ENCODE results near the gene CENPL.
"Not testable (repeated sequence)": the region's sequence is repeated elsewhere in the genome, so short reads cannot be mapped to it uniquely, and the experiment has no call there.

The CENPL gene

DNA sequence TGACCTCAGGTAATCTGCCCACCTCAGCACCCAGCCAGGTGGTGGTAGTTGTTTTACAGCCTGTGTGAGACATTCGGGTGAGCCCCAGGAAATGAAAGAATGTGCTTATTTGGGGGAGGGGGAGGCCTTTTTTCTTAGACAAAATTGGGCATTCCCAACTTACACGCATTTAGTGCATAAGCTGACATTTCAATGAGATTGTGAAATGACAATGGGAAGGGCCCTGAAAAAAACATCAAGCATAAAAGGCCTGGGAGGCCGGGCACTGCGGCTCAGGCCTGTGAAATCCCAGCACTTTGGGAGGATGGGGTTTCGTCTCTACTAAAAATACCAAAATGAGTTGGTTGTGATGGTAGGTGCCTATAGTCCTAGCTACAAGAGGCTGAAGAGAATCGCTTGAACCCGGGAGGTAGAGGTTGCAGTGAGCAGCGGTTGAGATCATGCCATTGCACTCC lies 38.1 kb upstream of the CENPL start:
- TF ChIP-seq, protein P1, sequence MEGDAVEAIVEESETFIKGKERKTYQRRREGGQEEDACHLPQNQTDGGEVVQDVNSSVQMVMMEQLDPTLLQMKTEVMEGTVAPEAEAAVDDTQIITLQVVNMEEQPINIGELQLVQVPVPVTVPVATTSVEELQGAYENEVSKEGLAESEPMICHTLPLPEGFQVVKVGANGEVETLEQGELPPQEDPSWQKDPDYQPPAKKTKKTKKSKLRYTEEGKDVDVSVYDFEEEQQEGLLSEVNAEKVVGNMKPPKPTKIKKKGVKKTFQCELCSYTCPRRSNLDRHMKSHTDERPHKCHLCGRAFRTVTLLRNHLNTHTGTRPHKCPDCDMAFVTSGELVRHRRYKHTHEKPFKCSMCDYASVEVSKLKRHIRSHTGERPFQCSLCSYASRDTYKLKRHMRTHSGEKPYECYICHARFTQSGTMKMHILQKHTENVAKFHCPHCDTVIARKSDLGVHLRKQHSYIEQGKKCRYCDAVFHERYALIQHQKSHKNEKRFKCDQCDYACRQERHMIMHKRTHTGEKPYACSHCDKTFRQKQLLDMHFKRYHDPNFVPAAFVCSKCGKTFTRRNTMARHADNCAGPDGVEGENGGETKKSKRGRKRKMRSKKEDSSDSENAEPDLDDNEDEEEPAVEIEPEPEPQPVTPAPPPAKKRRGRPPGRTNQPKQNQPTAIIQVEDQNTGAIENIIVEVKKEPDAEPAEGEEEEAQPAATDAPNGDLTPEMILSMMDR (conservative IDR thresholded peaks at IDR 0.05), result no peak
- H3K27ac ChIP-seq, result peak overlapping the region; percentile 93

DNA sequence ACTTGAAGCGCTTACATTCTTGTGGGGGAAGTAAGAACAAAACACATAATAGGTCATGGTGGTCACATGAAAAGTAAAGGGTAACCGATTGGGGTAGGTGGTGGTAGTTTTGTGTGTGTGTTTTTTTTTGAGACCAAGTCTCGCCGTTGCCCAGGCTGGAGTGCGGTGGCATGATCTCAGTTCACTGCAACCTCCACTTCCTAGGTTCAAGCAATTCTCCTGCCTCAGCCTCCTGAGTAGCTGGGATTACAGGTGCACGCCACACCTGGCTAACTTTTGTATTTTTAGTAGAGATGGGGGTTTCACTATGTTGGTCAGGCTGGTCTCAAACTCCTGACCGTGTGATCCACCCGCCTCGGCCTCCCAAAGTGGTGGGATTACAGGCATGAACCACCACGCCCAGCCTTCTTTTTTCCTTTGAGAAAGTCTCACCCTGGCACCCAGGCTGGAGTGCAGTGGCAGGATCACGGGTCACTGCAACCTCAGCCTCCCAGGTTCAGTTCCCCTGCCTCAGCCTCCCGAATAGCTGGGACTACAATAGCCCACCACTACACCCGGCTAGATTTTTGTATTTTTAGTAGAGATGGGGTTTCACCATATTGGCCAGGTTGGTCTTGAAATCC lies 37.6 kb upstream of the CENPL start:
- peak overlapping the region; percentile 93; the same call in 1 of the 2 replicates for H3K27ac ChIP-seq

DNA sequence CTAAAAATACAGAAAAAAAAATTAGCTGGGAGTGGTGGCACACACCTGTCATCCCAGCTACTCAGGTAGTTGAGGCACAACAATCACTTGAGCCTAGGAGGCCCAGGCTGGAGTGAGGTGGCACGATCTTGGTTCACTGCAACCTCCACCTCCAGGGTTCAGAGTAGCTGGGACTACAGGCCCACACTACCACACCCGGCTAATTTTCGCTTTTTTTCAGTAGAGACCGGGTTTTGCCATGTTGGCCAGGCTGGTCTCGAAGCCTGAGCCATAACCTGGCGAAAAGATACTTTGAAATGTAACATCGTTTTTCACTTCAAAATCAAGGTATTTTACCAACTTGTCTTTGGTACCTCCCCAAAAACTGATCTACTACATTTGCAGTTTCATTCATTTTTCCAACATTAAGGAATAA lies 37.1 kb upstream of the CENPL start:
- TF ChIP-seq, protein P1 (conservative IDR thresholded peaks at IDR 0.05), result no peak
- H3K27ac ChIP-seq, result no peak overlapping the region; the same call in 1 of the 2 replicates

DNA sequence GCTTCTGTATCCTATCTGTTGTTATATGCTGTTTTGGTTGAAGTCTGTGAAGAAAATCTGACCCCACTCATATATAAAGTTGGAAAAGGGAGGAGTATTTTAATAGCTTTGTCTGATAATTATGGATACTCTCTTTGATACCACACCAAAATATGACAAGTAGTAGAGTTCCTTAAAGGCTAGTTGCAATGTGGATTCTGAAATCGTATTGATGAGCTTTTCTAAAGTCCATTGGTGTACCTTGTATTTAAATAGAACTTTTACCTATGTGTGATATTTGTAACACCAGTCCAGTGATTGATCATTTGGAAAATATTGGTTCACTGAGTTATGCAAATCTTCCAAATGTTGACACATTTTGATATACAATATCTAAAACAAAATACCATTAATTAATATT lies 35.4 kb upstream of the CENPL start:
- TF ChIP-seq, protein P1 (conservative IDR thresholded peaks at IDR 0.05), result no peak
- no peak overlapping the region for H3K27ac ChIP-seq

DNA sequence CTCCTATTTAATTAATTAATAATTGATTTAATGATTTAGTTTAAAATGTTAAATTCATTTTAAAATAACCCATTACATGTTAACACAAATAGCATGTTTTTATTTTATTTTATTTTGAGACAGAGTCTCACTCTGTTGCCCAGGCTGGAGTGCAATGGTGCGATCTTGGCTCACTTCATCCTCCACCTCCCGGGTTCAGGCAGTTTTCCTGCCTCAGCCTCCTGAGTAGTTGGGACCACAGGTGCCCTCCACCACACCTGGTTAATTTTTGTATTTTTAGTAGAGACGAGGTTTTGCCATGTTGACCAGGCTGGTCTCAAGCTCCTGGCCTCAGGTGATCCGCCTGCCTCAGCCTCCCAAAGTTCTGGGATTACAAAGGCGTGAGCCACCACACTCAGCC lies 34.9 kb upstream of the CENPL start:
- not testable (repeated sequence) for H3K27ac ChIP-seq

DNA sequence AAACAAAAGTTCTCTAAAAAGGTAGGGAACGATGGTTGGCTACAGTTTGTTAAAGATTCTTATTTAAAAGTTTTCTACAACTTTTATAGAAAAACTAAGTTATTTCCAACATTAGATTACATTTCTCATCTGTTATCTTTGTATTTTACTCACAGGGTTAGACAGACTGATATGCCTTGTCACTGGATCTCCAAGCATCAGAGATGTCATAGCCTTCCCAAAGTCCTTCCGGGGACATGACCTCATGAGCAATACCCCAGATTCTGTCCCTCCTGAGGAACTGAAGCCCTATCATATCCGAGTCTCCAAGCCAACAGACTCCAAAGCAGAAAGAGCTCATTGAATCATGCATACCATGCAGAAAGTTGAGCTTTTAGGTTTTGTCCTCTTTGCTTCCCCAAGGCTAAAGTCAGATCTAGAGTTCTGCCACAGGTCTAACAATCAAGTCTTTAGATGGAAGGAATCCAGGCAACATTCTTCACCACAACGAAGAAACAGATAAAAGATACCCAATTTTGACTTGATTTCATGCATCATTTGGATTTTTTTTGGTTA lies 32.8 kb upstream of the CENPL start:
- TF ChIP-seq, protein P1 (conservative IDR thresholded peaks at IDR 0.05), result no peak
- H3K27ac ChIP-seq, result no peak overlapping the region

DNA sequence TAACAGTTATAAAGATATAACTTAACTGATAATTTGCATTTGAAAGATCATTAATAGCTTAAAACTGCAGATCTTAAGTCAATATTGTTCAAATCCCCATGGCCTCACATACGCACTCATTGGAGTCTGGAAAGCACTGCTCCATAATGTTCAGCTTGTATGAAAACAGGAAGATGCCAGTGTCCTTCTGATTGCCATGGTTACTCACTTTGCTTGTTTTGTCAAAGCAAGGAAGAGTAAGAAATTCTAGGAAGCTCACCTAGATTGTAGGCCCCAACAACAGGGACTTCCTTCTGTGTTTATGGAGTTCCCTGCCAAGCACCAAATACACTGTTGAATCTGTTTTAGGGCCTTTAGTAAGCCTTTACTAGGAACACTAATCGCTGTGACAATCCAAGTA lies 32.2 kb upstream of the CENPL start:
- no peak overlapping the region for H3K27ac ChIP-seq
- TF ChIP-seq, protein P1 (conservative IDR thresholded peaks at IDR 0.05), result no peak

DNA sequence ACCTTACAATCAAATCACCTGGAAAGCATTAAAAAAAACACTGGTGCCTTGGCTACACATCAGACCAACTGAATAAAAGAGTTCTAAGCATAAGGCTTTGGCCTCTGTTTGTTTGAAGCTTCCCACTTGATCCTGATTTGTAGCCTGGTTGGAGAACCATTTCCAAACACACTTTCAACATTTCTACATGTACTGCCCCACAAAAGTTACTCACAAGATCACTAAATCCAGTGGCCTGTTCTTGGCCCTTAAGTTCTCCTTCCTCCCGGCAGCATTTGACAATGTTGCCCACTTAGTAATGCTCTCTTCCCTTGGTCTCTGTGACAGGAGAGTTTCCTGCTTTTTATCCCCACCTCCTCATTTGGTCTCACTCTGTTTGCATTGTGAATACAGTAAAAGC lies 31.3 kb upstream of the CENPL start:
- H3K27ac ChIP-seq, result no peak overlapping the region
- TF ChIP-seq, protein P1 (conservative IDR thresholded peaks at IDR 0.05), result no peak
